Measurements from ENCODE around the gene NFYA. TPM values are rescaled to one million over a fixed set of nuclear protein-coding genes. Genes with fewer than 3 reads are reported as not detected.

Gene NFYA
- total RNA-seq, 1 donor from 2014 or later = 40.4 TPM

- H3K36me3 Mint-ChIP-seq = peaks cover 3% of the 10 kb centered on the region
- no peak for TF ChIP-seq CTCF (conservative IDR thresholded peaks at IDR 0.05)
Measured at GRCh38 chr6:41147917-41148316, 75.1 kb downstream of the NFYA start.

More at GRCh38 chr6:41147917-41148316, 75.1 kb downstream of the NFYA start:
- DNase-seq (ENCODE audit: extremely low spot score, unreplicated experiment) = no peak
- H3K9me3 Mint-ChIP-seq = no peaks in the 10 kb centered on the region
- H3K4me1 Mint-ChIP-seq (ENCODE audit: unreplicated experiment) = no peaks in the 10 kb centered on the region
- H3K27ac Mint-ChIP-seq = no peak overlapping the region
- H3K4me3 Mint-ChIP-seq = no peak overlapping the region
- H3K27me3 Mint-ChIP-seq = no peaks in the 10 kb centered on the region

Other genes starting within 250 kb of the NFYA start
- gene UNC5CL, start 33.8 kb upstream of the NFYA start, total RNA-seq (ENCODE audit: low replicate concordance) = 3.1 and 5.1 TPM in 2 replicates
- gene TSPO2, start 30.5 kb upstream of the NFYA start, total RNA-seq (ENCODE audit: low replicate concordance) = not detected in 2 replicates
- gene APOBEC2, start 19.8 kb upstream of the NFYA start, total RNA-seq (ENCODE audit: low replicate concordance) = 0.64 and 1.5 TPM in 2 replicates
- 30.7 and 33.7 TPM in 2 replicates for gene OARD1, start 618 bp upstream of the NFYA start, total RNA-seq (ENCODE audit: low replicate concordance)
- not detected in 2 replicates for gene TREML1, start 81.4 kb downstream of the NFYA start, total RNA-seq (ENCODE audit: low replicate concordance)
- gene TREM2, start 90.1 kb downstream of the NFYA start, total RNA-seq (ENCODE audit: low replicate concordance) = not detected in 2 replicates
- not detected in 2 replicates for gene TREML2, start 128.2 kb downstream of the NFYA start, total RNA-seq (ENCODE audit: low replicate concordance)
- not detected in 2 replicates for gene TREML4, start 155.4 kb downstream of the NFYA start, total RNA-seq (ENCODE audit: low replicate concordance)
- not detected in 2 replicates for gene TREM1, start 213.7 kb downstream of the NFYA start, total RNA-seq (ENCODE audit: low replicate concordance)

Data from type B pancreatic cell (in vitro differentiated cells).